ENCODE data around the gene FAM184A.

The FAM184A gene

GRCh38 chr6:119075200-119075981 lies 3.1 kb downstream of the FAM184A start:
- no peak overlapping the region for H3K4me3 ChIP-seq (ENCODE audit: low read length, poor library complexity, severe bottlenecking)
- no peaks in the 10 kb centered on the region for H3K27me3 ChIP-seq (ENCODE audit: insufficient read depth, low read length, poor library complexity, severe bottlenecking)
- no peaks in the 10 kb centered on the region for H3K4me1 ChIP-seq (ENCODE audit: insufficient read depth, low read length, poor library complexity, severe bottlenecking)
- H4K20me1 ChIP-seq (ENCODE audit: insufficient read depth, low read length, poor library complexity, severe bottlenecking) = no peaks in the 10 kb centered on the region
- H3F3A ChIP-seq (ENCODE audit: low read depth) = no peaks in the 10 kb centered on the region
- no peak overlapping the region for H2AFZ ChIP-seq (ENCODE audit: low read length)
- TF ChIP-seq EZH2phosphoT487 (IDR thresholded peaks at IDR 0.05; ENCODE audit: borderline replicate concordance) = no peak
- TF ChIP-seq, protein P1, sequence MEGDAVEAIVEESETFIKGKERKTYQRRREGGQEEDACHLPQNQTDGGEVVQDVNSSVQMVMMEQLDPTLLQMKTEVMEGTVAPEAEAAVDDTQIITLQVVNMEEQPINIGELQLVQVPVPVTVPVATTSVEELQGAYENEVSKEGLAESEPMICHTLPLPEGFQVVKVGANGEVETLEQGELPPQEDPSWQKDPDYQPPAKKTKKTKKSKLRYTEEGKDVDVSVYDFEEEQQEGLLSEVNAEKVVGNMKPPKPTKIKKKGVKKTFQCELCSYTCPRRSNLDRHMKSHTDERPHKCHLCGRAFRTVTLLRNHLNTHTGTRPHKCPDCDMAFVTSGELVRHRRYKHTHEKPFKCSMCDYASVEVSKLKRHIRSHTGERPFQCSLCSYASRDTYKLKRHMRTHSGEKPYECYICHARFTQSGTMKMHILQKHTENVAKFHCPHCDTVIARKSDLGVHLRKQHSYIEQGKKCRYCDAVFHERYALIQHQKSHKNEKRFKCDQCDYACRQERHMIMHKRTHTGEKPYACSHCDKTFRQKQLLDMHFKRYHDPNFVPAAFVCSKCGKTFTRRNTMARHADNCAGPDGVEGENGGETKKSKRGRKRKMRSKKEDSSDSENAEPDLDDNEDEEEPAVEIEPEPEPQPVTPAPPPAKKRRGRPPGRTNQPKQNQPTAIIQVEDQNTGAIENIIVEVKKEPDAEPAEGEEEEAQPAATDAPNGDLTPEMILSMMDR (conservative IDR thresholded peaks at IDR 0.05; ENCODE audit: low read length) = no peak
- H3K4me2 ChIP-seq (ENCODE audit: low read depth, low read length, poor library complexity, severe bottlenecking) = no peak overlapping the region
- H3K9me3 ChIP-seq (ENCODE audit: insufficient read depth, low read depth, low read length) = no peaks in the 10 kb centered on the region
- H3K9ac ChIP-seq (ENCODE audit: low read depth, low read length, poor library complexity, severe bottlenecking) = no peak overlapping the region
- H3K9me2 ChIP-seq (replicated peaks; ENCODE audit: low read depth, low read length) = no peaks in the 10 kb centered on the region
- no peaks in the 10 kb centered on the region for H3K36me3 ChIP-seq (ENCODE audit: insufficient read depth, low read length)
- H3K79me2 ChIP-seq (ENCODE audit: insufficient read depth, low read length) = no peaks in the 10 kb centered on the region

- no peaks in the 10 kb centered on the region for H3K9me2 ChIP-seq (replicated peaks; ENCODE audit: low read depth, low read length)
- H3K36me3 ChIP-seq (ENCODE audit: insufficient read depth, low read length) = no peaks in the 10 kb centered on the region
- no peaks in the 10 kb centered on the region for H3K79me2 ChIP-seq (ENCODE audit: insufficient read depth, low read length)
- H3K9ac ChIP-seq (ENCODE audit: low read depth, low read length, poor library complexity, severe bottlenecking) = no peak overlapping the region
- H3K27me3 ChIP-seq (ENCODE audit: insufficient read depth, low read length, poor library complexity, severe bottlenecking) = no peaks in the 10 kb centered on the region
- no peak overlapping the region for H3K4me2 ChIP-seq (ENCODE audit: low read depth, low read length, poor library complexity, severe bottlenecking)
- H2AFZ ChIP-seq (ENCODE audit: low read length) = no peak overlapping the region
- no peaks in the 10 kb centered on the region for H3F3A ChIP-seq (ENCODE audit: low read depth)
- no peaks in the 10 kb centered on the region for H4K20me1 ChIP-seq (ENCODE audit: insufficient read depth, low read length, poor library complexity, severe bottlenecking)
- H3K4me1 ChIP-seq (ENCODE audit: insufficient read depth, low read length, poor library complexity, severe bottlenecking) = no peaks in the 10 kb centered on the region
- H3K9me3 ChIP-seq (ENCODE audit: insufficient read depth, low read depth, low read length) = no peaks in the 10 kb centered on the region
- no peak overlapping the region for H3K4me3 ChIP-seq (ENCODE audit: low read length, poor library complexity, severe bottlenecking)
- TF ChIP-seq, protein P1 (conservative IDR thresholded peaks at IDR 0.05; ENCODE audit: low read length) = no peak
- TF ChIP-seq EZH2phosphoT487 (IDR thresholded peaks at IDR 0.05; ENCODE audit: borderline replicate concordance) = no peak
Observed at GRCh38 chr6:119073307-119074051, 5.0 kb downstream of the FAM184A start.

DNA sequence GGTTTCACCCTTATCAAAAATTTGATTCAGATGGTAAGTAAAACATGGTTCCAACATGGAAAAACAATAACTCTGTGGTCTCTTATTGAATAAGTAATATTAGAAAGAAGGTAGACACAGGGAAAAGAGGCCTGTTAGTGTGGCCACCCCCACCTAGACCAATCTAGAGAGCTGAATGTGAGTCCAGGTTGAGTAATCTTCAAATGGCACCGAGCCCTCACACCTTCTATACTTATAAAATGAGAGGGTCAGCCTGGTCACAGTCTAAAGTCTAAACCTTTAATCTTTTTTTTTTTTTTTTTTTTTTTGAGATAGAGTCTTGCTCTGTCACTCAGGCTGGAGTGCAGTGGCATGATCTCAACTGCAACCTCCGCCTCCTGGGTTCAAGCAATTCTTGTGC lies 6.9 kb downstream of the FAM184A start:
- Histone ChIP-seq H3F3A (ENCODE audit: low read depth) (no peaks in the 10 kb centered on the region), H3K4me3 (ENCODE audit: low read length, poor library complexity, severe bottlenecking) (no peak overlapping the region), H4K20me1 (ENCODE audit: insufficient read depth, low read length, poor library complexity, severe bottlenecking) (no peaks in the 10 kb centered on the region), H3K36me3 (ENCODE audit: insufficient read depth, low read length) (no peaks in the 10 kb centered on the region), H2AFZ (ENCODE audit: low read length) (no peak overlapping the region), H3K9me2 (replicated peaks; ENCODE audit: low read depth, low read length) (no peaks in the 10 kb centered on the region), H3K4me2 (ENCODE audit: low read depth, low read length, poor library complexity, severe bottlenecking) (no peak overlapping the region), H3K9me3 (ENCODE audit: insufficient read depth, low read depth, low read length) (no peaks in the 10 kb centered on the region), H3K79me2 (ENCODE audit: insufficient read depth, low read length) (no peaks in the 10 kb centered on the region), H3K27me3 (ENCODE audit: insufficient read depth, low read length, poor library complexity, severe bottlenecking) (no peaks in the 10 kb centered on the region), H3K9ac (ENCODE audit: low read depth, low read length, poor library complexity, severe bottlenecking) (no peak overlapping the region), H3K4me1 (ENCODE audit: insufficient read depth, low read length, poor library complexity, severe bottlenecking) (no peaks in the 10 kb centered on the region)
- no peak for TF ChIP-seq EZH2phosphoT487 (IDR thresholded peaks at IDR 0.05; ENCODE audit: borderline replicate concordance)
- TF ChIP-seq, protein P1 (conservative IDR thresholded peaks at IDR 0.05; ENCODE audit: low read length) = no peak

Measured in Loucy (cell line).